HG03108 (cell line): ENCODE data around the gene MPDZ.

Experiments
- ATAC-seq: cut with Tn5 transposase; IDR thresholded peaks from one replicate; pipeline ENCODE4 v1.9.1; 2021; ENCODE audit warnings: moderate library complexity; ENCODE audit not compliant: unreplicated experiment

Gene MPDZ

DNA sequence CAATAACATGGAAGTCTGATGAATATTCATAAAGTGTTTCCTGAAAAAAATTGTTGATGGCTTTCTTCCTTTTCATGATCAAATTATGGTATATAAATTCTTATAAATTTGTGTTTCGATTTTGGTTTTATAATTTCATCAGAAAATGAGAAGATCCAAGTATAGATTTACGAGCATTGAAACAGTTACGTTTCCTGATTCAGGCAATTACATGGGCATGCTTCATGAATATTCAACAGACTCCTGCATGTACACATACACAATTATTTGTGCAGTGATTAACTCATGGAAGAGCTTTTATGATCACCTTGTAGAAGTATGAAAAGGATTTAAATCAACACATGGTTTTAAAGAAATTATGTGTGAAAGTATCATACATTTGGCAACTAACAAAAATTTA is 136.7 kb downstream of the MPDZ start:
- no peak for ATAC-seq

DNA sequence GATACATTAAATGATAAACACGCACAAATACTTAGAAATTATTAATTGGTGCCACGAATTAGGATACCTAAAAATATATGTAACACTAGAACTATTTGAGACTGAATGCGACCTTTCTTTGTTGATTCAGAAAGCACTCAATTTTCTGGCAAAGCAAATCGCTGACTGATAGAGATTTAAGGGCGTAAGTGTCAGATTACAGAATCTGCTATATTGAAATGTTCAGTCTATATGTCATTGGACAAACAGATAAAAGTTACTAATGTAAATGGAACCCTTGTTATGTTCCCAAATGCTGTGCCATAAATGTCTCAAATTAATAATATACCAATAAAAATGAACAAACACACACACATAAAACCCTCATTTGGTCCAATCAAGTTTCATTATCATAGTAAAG is 137.9 kb downstream of the MPDZ start:
- no peak for ATAC-seq

DNA sequence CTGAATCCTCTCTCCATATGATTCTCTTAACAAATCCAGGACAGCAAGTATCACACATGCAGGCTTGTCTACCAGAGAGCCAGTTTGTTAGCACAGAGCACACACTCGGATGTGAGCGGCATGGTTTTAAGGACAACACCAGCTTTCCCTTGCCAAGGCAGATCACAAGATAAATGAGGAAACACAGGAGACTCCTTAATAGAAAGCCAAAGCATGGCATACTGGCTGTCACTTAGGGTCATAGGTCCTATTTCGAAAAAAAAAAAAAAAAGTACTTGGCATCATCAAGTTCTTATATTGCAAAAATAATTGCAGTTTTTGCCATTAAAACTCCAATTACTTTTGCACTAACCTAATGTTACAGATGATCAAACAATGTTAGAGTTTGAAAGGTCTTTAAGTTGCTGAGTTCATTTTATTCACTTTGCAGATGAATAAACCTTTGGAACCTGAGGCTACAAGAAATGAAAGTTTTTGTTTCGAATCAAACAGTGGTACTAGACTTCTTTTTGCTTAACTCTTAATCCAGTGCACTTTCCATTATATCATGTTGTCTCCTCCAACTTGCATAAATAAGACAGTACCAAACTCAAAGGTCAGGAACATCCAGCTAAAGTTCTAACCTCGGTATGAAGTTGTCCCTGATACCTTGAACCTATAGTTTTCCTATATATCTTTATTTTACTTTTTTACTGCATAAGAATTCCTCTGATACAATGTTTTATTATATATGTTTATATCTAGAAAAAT is 138.5 kb downstream of the MPDZ start:
- ATAC-seq, result no peak

DNA sequence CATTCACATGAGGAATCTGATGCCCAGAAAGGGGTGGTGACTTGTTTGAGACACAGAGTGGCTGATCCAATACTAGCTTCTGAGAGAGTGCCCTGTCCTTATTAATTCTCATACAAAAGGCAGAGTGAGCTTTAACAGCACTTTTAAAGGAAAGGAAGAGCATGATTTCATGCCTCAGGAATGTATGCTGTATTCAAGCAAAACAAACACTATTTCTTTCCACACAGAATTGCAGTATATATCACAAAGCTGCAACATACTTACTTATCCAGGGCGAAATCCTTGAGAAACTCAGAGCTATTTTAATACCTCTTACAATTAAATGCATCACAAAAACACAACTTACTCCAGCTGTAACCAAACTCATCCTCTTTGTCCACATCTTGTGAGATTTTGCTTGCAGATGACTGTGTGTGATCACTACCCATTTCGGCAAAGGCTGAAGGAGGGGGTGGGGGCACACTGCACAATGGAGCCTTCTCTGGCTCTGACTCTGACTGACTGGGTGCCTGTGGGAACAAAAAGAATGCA is 139.8 kb downstream of the MPDZ start:
- ATAC-seq, result no peak

DNA sequence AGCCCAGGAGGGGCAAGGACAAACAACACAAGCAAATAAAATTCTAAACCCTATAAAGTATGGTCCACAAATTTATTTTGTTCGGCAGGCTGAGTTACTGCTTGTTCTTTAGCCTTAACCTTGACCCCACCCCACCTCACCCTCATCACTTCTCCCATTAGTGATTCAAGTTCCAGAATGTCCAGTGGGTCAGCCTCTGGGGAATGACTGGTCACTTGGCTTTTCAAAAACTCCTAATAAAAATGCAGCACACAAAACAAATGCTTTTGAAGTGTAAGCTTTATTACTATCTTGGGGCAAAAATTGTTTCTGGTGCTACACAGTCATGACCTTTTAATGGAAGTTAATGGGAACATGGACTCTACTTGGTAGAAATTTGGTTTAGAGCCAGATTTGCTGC is 142.1 kb downstream of the MPDZ start:
- ATAC-seq, result no peak

DNA sequence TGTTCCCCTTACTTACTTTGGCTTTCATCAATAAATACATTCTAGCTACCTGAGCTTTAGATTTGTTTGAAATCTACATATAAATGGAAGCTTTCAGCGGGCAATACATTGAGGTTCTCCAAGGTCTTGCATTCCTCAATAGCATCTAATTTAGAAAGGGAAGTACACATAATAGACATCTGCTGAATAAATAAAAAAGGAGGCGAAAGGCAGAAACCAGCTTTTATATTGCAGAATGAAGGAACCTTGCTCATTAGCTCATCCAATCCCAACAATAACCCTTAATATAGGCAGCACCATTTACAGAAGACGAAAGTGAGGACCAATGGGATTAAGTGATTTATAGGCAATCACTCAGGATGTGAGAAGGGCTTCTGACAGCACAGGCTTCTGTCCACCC is 147.5 kb downstream of the MPDZ start:
- no peak for ATAC-seq

DNA sequence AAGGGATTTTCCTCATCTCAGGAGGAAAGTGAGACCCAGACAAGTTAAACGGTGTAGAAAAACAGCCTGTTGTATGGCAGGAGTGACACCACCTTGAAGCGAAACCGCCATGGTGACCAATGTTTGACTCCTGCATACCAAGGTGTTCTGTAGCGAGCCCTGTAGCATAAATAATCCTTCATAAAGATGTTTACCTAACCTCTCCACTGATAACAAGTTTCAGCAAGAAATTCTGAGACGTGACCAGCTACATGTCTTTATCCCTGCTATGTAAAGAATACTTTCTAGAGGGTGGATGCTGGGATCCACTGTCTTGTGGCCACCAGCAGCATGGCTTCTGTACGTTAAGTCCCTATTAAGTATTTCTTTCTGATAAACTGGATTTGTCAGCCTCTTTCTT is 148.1 kb downstream of the MPDZ start:
- no peak for ATAC-seq

DNA sequence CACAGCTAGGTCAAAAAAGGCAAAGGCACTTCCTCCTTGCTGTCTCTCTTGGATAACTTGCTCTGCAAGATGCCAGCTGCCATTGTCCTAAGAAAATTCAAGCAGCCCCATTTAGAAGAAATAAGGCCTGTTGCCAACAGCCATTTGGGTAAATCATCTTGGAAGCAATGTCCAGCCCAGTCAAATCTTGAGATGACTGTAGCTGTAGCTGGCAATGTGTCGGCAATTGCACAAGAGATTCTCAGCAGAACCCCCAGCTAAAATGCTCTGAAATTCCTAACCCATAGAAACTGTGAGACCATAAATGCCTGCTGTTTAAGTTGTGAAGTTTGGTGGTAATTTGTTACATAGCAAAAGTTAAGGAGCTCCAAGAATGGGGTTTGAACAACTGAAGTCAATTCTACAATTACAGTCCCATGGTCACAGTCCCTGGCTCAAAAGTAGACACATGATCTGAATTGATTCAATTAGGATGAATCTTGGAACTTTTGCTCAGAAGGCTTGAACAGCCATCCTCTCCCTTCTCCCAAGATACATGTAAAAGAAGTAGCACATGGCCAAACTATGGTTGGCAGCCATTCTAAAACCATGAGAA is 151.1 kb downstream of the MPDZ start:
- ATAC-seq, result no peak

DNA sequence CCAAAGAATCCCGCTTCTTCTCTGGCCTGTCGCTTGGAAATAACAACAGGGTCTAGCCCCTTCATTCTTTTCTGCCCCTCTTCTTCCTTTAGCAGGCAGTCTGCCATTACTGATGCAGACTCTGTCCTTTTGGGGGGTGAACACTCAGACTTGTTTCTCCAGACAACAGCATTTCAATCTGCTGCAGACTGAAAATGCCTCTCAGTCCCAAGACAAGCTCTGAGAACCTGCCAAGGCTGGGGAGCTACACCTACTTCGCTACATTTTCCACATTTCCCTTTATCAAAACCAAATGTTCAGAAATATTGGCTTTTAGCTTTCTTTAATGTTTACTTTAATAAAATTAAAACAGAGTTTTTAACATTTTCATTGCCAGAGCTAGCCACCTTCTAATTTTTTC is 152.4 kb downstream of the MPDZ start:
- no peak for ATAC-seq

DNA sequence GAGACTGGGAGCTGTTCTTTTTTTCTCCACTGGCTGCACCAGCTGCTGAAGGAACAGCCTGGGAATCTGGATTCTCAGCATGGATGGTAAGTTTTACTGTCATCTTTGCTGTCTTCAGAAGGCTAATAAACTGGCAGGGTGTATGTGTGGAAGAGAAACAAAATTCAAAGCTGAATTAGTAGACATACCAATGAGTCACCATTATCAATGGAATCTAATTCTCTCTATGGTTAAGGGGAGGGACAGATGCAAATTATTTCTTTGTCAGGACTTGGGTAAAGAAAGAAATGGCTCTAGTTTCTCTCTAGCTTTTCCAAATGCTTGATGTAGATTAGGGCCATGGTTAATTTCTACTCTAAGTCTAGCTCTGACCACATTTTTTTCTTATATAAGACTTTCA is 154.2 kb downstream of the MPDZ start:
- ATAC-seq, result no peak

DNA sequence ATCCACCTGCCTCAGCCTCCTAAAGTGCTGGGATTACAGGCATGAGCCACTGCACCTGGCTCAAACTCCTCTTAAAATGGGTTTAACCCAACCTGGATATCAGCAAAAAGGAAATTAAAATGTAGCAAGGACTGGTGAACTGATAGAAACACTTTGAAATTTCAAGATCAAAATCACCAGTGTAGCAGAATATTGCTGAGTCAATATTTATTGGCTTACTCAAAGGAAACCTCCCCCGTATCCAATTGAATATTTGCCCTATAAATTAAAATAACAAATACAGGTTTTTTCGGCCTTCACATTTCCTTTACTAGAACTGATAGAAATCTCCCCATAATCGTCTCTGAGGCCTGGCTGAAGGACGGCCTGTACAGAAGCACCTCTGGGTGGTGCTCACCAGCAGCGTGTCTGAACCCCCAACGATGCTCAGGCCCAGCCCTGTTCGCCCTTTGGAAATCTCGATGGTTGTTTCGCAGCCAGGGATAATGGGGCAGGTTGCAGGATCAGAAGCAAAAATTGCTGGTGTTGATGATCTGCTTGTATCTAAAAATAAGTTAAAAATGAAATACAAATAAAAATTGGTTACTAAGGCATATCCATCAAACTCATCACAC is 156.6 kb downstream of the MPDZ start:
- ATAC-seq, result no peak

DNA sequence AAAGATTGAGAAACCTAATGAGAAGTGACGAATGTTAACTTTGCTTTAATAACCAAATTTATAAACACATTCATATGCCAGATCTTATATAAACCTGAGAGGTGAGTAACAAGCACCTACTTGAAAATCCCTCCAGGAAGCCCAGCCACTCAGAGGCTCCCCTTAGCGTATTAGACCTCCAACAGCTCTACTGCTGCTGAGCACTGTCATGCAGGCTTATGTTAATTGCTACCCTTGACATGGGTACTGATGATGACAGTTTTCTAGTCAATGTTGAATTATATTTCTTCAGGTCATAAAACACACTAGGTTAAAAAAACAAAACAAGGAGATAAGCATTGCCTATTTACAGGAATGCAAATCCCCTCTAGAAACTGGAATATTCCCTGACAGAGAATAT is 161.2 kb downstream of the MPDZ start:
- no peak for ATAC-seq

DNA sequence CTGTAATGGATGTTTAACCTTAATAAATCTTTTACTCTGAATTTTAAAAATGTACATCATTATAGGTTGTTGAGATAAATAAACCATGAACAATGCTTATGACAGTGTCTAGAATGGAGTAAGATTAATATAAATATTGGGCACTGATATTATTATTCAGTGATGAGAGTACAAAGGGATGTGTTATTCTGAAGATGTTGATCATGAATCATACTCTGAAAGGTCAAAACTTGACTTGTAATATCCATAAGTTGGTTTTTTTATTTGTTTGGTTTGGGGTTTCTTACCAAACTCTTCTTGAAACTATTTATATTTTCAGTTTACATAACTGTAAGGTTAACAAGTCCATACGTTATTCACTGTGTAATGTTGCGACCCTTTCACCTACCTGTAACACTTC is 163.2 kb downstream of the MPDZ start:
- no peak for ATAC-seq

DNA sequence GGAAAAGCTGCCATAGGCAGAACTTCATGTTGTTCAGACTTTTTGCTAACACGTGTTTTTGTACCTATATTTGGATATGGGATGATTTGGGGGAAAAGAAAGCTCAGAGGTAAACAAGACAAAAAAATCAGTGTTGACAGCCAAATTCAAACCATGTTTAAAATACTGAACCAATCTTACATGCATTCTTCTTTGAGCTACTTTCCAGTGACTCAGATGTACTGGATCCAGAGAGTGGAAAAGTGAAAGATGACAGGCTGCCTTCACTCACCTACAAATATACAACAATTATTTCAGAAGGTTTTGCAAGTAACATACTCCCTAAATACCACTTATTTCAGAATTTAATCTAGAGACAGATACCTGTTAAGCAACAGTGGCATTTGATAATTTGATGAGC is 165.7 kb downstream of the MPDZ start:
- no peak for ATAC-seq

DNA sequence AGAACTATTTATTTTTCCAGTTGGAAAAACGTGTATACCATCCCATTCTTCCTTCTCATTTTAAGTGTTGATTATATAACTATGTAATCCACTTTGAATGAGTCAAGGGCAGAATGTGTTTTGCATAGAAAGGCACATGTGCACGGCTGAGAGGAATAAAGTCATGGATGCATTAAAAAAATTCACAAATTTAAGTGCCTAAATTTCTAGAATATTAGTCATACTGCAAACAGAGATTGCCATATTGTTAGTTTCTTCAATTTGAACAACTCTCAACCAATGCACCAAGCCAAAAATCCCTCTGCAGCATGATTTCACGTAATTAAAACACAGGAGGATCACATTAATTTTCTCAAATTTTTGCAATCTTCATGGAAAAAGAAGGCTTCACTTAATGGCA is 166.3 kb downstream of the MPDZ start:
- ATAC-seq, result no peak

DNA sequence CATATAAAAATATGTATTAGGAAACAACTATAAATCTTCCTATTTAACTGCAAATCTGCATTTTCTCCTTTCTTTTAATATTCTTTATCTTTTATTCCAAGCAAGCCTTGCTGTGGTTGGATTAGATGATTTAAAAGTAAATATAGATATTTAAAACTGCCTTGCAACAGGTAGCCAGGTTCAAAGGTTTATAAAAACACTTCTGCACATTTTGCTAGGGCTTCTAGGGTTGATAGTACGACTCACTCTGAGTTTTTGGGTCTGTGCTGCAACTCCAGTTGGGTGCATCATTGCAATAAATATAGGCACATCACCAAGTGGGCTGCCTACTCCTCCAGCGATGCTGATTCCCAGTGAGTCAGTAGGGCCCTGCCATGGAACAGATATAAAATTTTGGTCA is 167.7 kb downstream of the MPDZ start:
- no peak for ATAC-seq

DNA sequence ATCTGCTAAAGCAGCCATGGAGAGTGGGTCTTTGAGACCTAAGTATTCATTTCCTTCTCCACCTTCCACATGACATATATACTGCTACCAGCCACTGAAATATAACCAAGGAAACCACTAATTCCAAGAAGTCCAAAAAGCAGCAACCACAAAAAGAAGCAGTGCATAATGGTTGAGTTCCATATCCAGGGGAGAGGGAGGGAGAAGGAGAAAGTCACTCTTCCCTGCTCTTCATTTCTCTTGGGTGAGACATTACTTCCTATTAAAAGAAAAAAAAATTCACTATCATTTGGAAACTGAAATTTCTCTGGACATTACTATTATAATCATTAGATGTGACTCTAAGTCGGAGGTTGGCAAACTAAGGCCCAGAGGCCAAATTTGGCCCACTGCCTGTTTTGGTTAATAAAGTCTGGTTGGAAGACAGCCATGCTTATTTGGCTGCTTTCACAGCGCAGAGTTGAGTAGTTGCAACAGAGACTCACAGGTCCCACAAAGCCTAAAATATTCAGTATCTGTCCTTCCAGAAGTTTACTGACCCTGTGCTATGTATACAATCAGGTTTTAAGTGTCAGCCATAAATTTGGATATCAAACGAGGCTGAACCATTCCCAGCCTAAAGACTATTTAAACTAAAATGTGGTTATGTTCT is 168.6 kb downstream of the MPDZ start:
- no peak for ATAC-seq

DNA sequence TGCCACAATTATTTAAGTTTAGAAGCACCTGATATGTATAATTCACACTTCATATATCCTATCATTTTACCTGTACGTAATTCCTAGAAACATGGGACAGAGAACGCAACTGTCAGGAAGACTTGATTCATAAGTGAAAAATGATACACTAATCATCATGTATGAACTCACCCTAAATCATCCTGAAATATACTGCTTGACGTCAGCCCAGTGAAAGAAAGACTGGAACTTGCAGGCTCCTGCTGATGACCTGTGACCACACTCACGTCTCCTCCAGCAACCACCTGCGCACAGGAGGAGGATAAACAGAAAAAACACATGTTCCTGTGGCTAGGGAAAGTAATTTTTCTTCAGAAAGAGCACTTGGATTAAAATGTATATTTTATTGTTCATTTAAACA is 169.7 kb downstream of the MPDZ start:
- no peak for ATAC-seq

DNA sequence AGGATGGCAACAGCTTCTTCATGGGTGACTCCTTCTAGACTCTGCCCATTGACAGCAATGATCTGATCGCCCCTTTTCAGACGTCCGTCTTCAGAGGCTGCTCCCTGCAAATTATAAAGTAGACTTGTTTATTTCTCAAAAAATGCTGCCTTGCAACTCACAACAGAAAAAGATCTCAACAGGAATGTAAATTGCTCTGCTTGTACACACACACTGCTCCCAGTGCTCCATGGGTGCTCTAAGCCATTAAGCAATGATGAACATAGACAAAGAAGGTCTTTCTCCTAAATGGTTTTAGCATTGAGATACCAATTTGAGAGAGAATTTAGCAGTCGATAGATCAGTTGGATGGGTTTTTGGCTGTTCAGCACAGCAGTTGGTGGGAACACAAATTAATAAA is 172.5 kb downstream of the MPDZ start:
- ATAC-seq, result no peak

DNA sequence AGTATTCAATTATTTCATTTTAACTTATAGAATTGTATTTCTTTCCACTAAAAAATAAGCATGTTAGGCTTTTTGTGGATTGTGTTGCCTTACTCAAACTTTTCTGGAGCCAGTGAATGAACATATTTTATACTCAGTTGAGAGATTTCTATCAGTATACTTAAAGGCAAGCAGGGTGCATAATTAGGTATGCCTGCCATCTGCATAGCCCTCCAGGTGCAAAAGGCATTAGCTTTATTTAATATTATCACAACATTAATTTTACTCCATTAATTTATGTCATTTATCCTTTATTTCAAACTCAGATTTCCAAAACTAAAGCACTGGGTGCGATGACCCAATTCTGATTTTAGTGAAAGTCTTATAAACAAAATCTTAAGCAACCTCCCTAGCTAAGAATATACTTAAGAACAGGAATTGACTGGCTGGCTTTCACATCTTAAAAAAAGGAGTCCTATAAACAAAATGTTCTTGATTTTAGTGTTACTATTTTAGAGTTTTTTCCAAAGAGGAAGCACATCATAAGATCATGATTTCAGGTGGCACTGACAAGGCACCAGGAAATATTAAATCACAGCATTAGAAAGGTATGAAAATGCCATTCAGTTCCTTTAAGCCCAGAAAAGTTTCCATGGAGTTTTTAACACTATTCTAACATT is 178.4 kb downstream of the MPDZ start:
- ATAC-seq, result no peak

DNA sequence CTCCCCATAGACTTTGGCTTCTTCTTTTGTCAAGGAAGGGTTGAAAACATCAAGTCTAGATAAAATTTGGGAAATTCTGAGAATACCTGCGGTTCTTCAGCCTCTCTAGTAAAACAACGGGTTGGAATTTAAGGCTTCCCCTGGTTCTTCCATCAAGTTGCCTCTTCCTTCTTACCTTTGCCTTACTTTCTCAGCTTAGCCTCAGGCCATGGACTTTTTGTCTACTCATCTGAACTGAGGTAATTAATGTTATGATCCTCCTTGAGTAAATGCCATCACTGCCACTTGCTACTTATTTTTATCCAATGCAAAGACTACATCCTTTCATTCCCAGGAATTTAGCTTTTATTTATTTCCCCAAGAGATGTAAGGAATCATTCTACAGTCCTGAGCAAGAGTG is 184.4 kb downstream of the MPDZ start:
- no peak for ATAC-seq
